ENCODE data around the gene KLHL29. TPM values are rescaled to one million over a fixed set of nuclear protein-coding genes. Genes with fewer than 3 reads are reported as not detected.

Gene KLHL29
- total and polyA plus RNA-seq, 8 donors = 0.91 to 6.6 (median 2.6) TPM

- no peak for FAIRE-seq
- Histone ChIP-seq H3K27me3 (no peaks in the 10 kb centered on the region), H3K9me3 (no peaks in the 10 kb centered on the region), H3K36me3 (no peaks in the 10 kb centered on the region), H3K4me1 (no peaks in the 10 kb centered on the region), H3K4me3 (no peak overlapping the region), H3K27ac (no peak overlapping the region)
- peak in 2 of 6 donors; percentile 6 to 19 for DNase-seq
- TF ChIP-seq, protein P1, sequence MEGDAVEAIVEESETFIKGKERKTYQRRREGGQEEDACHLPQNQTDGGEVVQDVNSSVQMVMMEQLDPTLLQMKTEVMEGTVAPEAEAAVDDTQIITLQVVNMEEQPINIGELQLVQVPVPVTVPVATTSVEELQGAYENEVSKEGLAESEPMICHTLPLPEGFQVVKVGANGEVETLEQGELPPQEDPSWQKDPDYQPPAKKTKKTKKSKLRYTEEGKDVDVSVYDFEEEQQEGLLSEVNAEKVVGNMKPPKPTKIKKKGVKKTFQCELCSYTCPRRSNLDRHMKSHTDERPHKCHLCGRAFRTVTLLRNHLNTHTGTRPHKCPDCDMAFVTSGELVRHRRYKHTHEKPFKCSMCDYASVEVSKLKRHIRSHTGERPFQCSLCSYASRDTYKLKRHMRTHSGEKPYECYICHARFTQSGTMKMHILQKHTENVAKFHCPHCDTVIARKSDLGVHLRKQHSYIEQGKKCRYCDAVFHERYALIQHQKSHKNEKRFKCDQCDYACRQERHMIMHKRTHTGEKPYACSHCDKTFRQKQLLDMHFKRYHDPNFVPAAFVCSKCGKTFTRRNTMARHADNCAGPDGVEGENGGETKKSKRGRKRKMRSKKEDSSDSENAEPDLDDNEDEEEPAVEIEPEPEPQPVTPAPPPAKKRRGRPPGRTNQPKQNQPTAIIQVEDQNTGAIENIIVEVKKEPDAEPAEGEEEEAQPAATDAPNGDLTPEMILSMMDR (IDR thresholded peaks at IDR 0.05) = no peak
- intact Hi-C loops (cut with DNase I) = no loop called here
- ATAC-seq = no peak
- 55 to 80% methylated on average over 6 of the region's 6 CpGs for WGBS, 2 donors
Measured at GRCh38 chr2:23497536-23497935, 112.6 kb downstream of the KLHL29 start.

GRCh38 chr2:23498943-23499342 is 114.0 kb downstream of the KLHL29 start:
- no peak for FAIRE-seq
- H3K4me1 ChIP-seq = no peaks in the 10 kb centered on the region
- intact Hi-C loops (cut with DNase I) = no loop called here
- no peaks in the 10 kb centered on the region for H3K27me3 ChIP-seq
- peak in 1 of 4 donors; percentile 24 for ATAC-seq
- no peak overlapping the region for H3K4me3 ChIP-seq
- no peak for DNase-seq
- TF ChIP-seq, protein P1 (IDR thresholded peaks at IDR 0.05) = no peak
- H3K36me3 ChIP-seq = no peaks in the 10 kb centered on the region
- no peaks in the 10 kb centered on the region for H3K9me3 ChIP-seq
- H3K27ac ChIP-seq = no peak overlapping the region
- 72 to 91% methylated on average over 7 of the region's 7 CpGs for WGBS, 2 donors

- H3K9me3 ChIP-seq = no peaks in the 10 kb centered on the region
- TF ChIP-seq, protein P1 (IDR thresholded peaks at IDR 0.05) = no peak
- DNase-seq = peak in 1 of 6 donors; percentile 15
- H3K4me3 ChIP-seq = no peak overlapping the region
- intact Hi-C loops (cut with DNase I) = no loop called here
- H3K27ac ChIP-seq = no peak overlapping the region
- no peaks in the 10 kb centered on the region for H3K36me3 ChIP-seq
- 79 to 85% methylated on average over 8 of the region's 8 CpGs for WGBS, 2 donors
- ATAC-seq = peak in 1 of 4 donors; percentile 7
- H3K27me3 ChIP-seq = no peaks in the 10 kb centered on the region
- no peaks in the 10 kb centered on the region for H3K4me1 ChIP-seq
- FAIRE-seq = no peak
Measured at GRCh38 chr2:23499439-23499838, 114.5 kb downstream of the KLHL29 start.

GRCh38 chr2:23500836-23501235 is 115.9 kb downstream of the KLHL29 start:
- Histone ChIP-seq H3K27ac (no peak overlapping the region), H3K27me3 (no peaks in the 10 kb centered on the region), H3K4me3 (no peak overlapping the region), H3K9me3 (no peaks in the 10 kb centered on the region), H3K4me1 (no peaks in the 10 kb centered on the region), H3K36me3 (no peaks in the 10 kb centered on the region)
- 76 to 92% methylated on average over 12 of the region's 12 CpGs for WGBS, 2 donors
- intact Hi-C loops (cut with DNase I) = no loop called here
- TF ChIP-seq, protein P1 (IDR thresholded peaks at IDR 0.05) = no peak
- peak in 2 of 6 donors; percentile 15 for DNase-seq
- no peak for FAIRE-seq
- no peak for ATAC-seq

DNA sequence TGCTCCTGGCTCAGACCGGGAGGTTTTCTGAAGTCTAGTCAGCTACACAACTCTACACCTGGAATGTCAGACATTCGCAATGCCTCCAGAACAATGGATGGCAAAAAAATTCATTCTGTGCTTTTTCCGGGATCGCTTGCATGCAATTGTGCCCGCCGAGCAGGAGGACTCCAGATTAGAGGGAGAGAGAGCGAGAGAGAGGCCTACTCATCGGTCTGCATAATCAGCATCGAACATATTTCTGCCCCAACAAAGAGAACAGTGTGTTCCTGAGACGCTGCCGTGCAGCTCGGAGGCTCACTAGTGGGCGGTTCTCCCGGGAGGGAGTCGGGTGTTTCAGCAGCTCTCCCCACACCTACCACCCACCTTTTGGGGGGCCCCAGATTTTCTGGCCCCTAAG is 117.1 kb downstream of the KLHL29 start:
- FAIRE-seq = no peak
- intact Hi-C loops (cut with DNase I) = no loop called here
- H3K9me3 ChIP-seq = no peaks in the 10 kb centered on the region
- H3K27ac ChIP-seq = peak overlapping the region in 2 of 4 donors; percentile 14 to 19
- ATAC-seq = peak; percentile 47 to 82 (median 73)
- peak in 3 of 6 donors; percentile 27 to 35 (median 27) for DNase-seq
- no peak overlapping the region for H3K4me3 ChIP-seq
- no peaks in the 10 kb centered on the region for H3K36me3 ChIP-seq
- no peaks in the 10 kb centered on the region for H3K4me1 ChIP-seq
- 40 to 43% methylated on average over 15 of the region's 15 CpGs for WGBS, 2 donors
- TF ChIP-seq, protein P1 (IDR thresholded peaks at IDR 0.05) = no peak
- H3K27me3 ChIP-seq = no peaks in the 10 kb centered on the region

All from pancreas (tissue), 10 donors.